H9 (cell line): ENCODE measurements around the gene INHBB. TPM values are rescaled to one million over a fixed set of nuclear protein-coding genes. Genes with fewer than 3 reads are reported as not detected.

Source experiments
- DNase-seq: peaks from one replicate; pipeline ENCODE4 v3.0.0-alpha.2; 2017
- H2AFZ ChIP-seq: one replicate; pipeline ENCODE4 v1.6.1; 2013; ENCODE audit warnings: mild to moderate bottlenecking, low read length, control low read depth, moderate library complexity
- H2AK5ac ChIP-seq: 2 replicates; pipeline ENCODE4 v1.6.1; 2013; ENCODE audit warnings: low read length, control low read depth, mixed read lengths; ENCODE audit not compliant: insufficient read length
- H2BK120ac ChIP-seq: one replicate; pipeline ENCODE4 v1.6.1; 2013; ENCODE audit warnings: low read depth, mild to moderate bottlenecking, low read length, control low read depth, inconsistent platforms; ENCODE audit not compliant: poor library complexity, severe bottlenecking
- H2BK12ac ChIP-seq: 2 replicates; pipeline ENCODE4 v1.6.1; 2013; ENCODE audit warnings: low read length, control low read depth, mixed read lengths, low read depth; ENCODE audit not compliant: insufficient read length
- H2BK15ac ChIP-seq: 2 replicates; pipeline ENCODE4 v1.6.1; 2013; ENCODE audit warnings: low read depth, low read length, control low read depth
- H2BK20ac ChIP-seq: one replicate; pipeline ENCODE4 v1.6.1; 2013; ENCODE audit warnings: low read depth, mild to moderate bottlenecking, low read length, control low read depth, inconsistent platforms; ENCODE audit not compliant: poor library complexity, severe bottlenecking
- H2BK5ac ChIP-seq: 2 replicates; pipeline ENCODE4 v1.6.1; 2013; ENCODE audit warnings: low read length, control low read depth, mixed read lengths; ENCODE audit not compliant: insufficient read length
- H3K14ac ChIP-seq: 2 replicates; pipeline ENCODE4 v1.6.1; 2013; ENCODE audit warnings: low read length, control low read depth; ENCODE audit not compliant: insufficient read depth
- H3K18ac ChIP-seq: 2 replicates; pipeline ENCODE4 v1.6.1; 2013; ENCODE audit warnings: low read depth, mild to moderate bottlenecking, mixed read lengths, low read length, control low read depth; ENCODE audit not compliant: insufficient read length
- H3K23ac ChIP-seq: 2 replicates; pipeline ENCODE4 v1.6.1; 2013; ENCODE audit warnings: low read length, control low read depth, mixed read lengths, low read depth; ENCODE audit not compliant: insufficient read length
- H3K23me2 ChIP-seq: 2 replicates; pipeline ENCODE4 v1.6.1; 2013; ENCODE audit warnings: low read depth, mild to moderate bottlenecking, mixed read lengths, low read length, control low read depth; ENCODE audit not compliant: insufficient read length, poor library complexity, severe bottlenecking
- H3K27ac ChIP-seq: 2 replicates; pipeline ENCODE4 v1.5.1; 2013; ENCODE audit warnings: low read length, control low read depth, mixed read lengths, low read depth; ENCODE audit not compliant: insufficient read length
- H3K27me3 ChIP-seq: 2 replicates; pipeline ENCODE4 v1.6.1; 2013; ENCODE audit warnings: low read length, control low read depth, inconsistent platforms; ENCODE audit not compliant: insufficient read depth
- H3K4ac ChIP-seq: 2 replicates; pipeline ENCODE4 v1.6.1; 2013; ENCODE audit warnings: low read depth, mild to moderate bottlenecking, control low read depth, inconsistent platforms, low read length, moderate library complexity
- H3K4me1 ChIP-seq: 2 replicates; pipeline ENCODE4 v1.6.1; 2013; ENCODE audit warnings: low read length, control low read depth, inconsistent platforms; ENCODE audit not compliant: insufficient read depth
- H3K4me2 ChIP-seq: 2 replicates; pipeline ENCODE4 v1.6.1; 2013; ENCODE audit warnings: low read length, control low read depth, mixed read lengths; ENCODE audit not compliant: insufficient read length, insufficient read depth
- H3K56ac ChIP-seq: 2 replicates; pipeline ENCODE4 v1.6.1; 2013; ENCODE audit warnings: low read depth, mild to moderate bottlenecking, mixed read lengths, low read length, control low read depth; ENCODE audit not compliant: insufficient read length
- H3K79me1 ChIP-seq: 2 replicates; pipeline ENCODE4 v1.6.1; 2013; ENCODE audit warnings: low read depth, mild to moderate bottlenecking, moderate library complexity, low read length, control low read depth, inconsistent platforms; ENCODE audit not compliant: insufficient read depth, poor library complexity, severe bottlenecking
- H3K79me2 ChIP-seq: 2 replicates; pipeline ENCODE4 v1.6.1; 2013; ENCODE audit warnings: low read length, control low read depth, inconsistent platforms; ENCODE audit not compliant: insufficient read depth
- H3K9ac ChIP-seq: 2 replicates; pipeline ENCODE4 v1.6.1; 2013; ENCODE audit warnings: low read length, control low read depth, mixed read lengths; ENCODE audit not compliant: insufficient read length; ENCODE audit errors: extremely low read depth
- H3K9me3 ChIP-seq: one replicate; pipeline ENCODE4 v1.6.1; 2013; ENCODE audit warnings: low read depth, low read length, inconsistent platforms; ENCODE audit not compliant: control insufficient read depth
- H3T11ph ChIP-seq: one replicate; pipeline ENCODE4 v1.6.1; 2013; ENCODE audit warnings: mild to moderate bottlenecking, low read length, control low read depth, inconsistent platforms
- H4K20me1 ChIP-seq: one replicate; pipeline ENCODE4 v1.6.1; 2013; ENCODE audit not compliant: control insufficient read depth, insufficient read length, insufficient read depth
- H4K5ac ChIP-seq: 2 replicates; pipeline ENCODE4 v1.6.1; 2013; ENCODE audit warnings: low read depth, mild to moderate bottlenecking, mixed read lengths, low read length, control low read depth; ENCODE audit not compliant: insufficient read length
- H4K8ac ChIP-seq: replicated peaks from 2 replicates; pipeline ENCODE4 v1.6.1; 2013; ENCODE audit warnings: low read length, control low read depth, mixed read lengths, low read depth; ENCODE audit not compliant: insufficient read length
- H4K91ac ChIP-seq: 2 replicates; pipeline ENCODE4 v1.6.1; 2013; ENCODE audit warnings: low read depth, mild to moderate bottlenecking, moderate library complexity, mixed read lengths, low read length, control low read depth; ENCODE audit not compliant: insufficient read length
- H3K27ac Mint-ChIP-seq, 3 experiments: 2 replicates in 2 of 3; 3 replicates in 1 of 3; pipeline ENCODE4 v1.8.0; 2020 to 2021; ENCODE audit warnings: mixed read lengths in 3 of 3, mild to moderate bottlenecking in 1 of 3, moderate library complexity in 1 of 3
- H3K27me3 Mint-ChIP-seq: 2 replicates; pipeline ENCODE4 v1.8.0; 2021; ENCODE audit warnings: low read depth, mild to moderate bottlenecking, moderate library complexity, mixed read lengths
- H3K36me3 Mint-ChIP-seq, 3 experiments: 2 replicates in 2 of 3; 3 replicates in 1 of 3; pipeline ENCODE4 v1.8.0; 2020 to 2021; ENCODE audit warnings: low read depth in 3 of 3, mixed read lengths in 3 of 3; ENCODE audit not compliant: insufficient read depth in 1 of 3
- H3K4me1 Mint-ChIP-seq, 2 experiments: 2 replicates each; pipeline ENCODE4 v1.8.0; 2020; ENCODE audit warnings: mixed read lengths in 2 of 2
- H3K4me3 Mint-ChIP-seq, 2 experiments: 2 replicates in 1 of 2; 3 replicates in 1 of 2; pipeline ENCODE4 v1.8.0; 2020 to 2021; ENCODE audit warnings: mild to moderate bottlenecking in 2 of 2, mixed read lengths in 2 of 2, moderate library complexity in 1 of 2
- H3K9me3 Mint-ChIP-seq, 2 experiments: 2 replicates in 1 of 2; 3 replicates in 1 of 2; pipeline ENCODE4 v1.8.0; 2020; ENCODE audit warnings: mild to moderate bottlenecking in 2 of 2, mixed read lengths in 2 of 2, moderate library complexity in 1 of 2
- CTCF ChIP-seq: fragments of 200-600 bp; sonication (generic); conservative IDR thresholded peaks from 3 replicates; pipeline ENCODE4 v1.8.0; 2021; ENCODE audit warnings: antibody characterized with exemption, mild to moderate bottlenecking
- WGBS: extraction: QIAGEN DNeasy Blood & Tissue Kit; methylation state at CpG from one replicate; pipeline ENCODE4 v1.1.7; 2013; ENCODE audit warnings: missing lambda C conversion rate, low lambda C conversion rate, mixed read lengths; ENCODE audit not compliant: insufficient read length; ENCODE audit errors: extremely low coverage; 5-methylcytosine and 5-hydroxymethylcytosine counted together
- total RNA-seq: library from RNA; stranded (reverse); gene quantifications from 2 replicates; pipeline ENCODE4 v1.2.1, GENCODE V29; 2021

Gene INHBB
- total RNA-seq, 1 experiment from 2014 or later = 0.13 TPM

- H4K8ac ChIP-seq = no peak overlapping the region
- Mint-ChIP-seq H3K9me3 (peaks cover 0 to 2% of the 10 kb centered on the region in 2 experiments; a peak in 2 of 5 replicates), H3K36me3 (peaks cover 0 to 3% (median 0%) of the 10 kb centered on the region in 3 experiments; a peak in 1 of 7 replicates), H3K4me1 (peaks cover 17 to 45% of the 10 kb centered on the region in 2 experiments), H3K27me3 (peaks cover 97% of the 10 kb centered on the region), H3K4me3 (no peak overlapping the region), H3K27ac (peak overlapping the region in 1 of 3 experiments; percentile 59; a peak in 1 of 7 replicates)
- H2BK20ac ChIP-seq = no peak overlapping the region
- H3K56ac ChIP-seq = no peak overlapping the region
- H3K27me3 ChIP-seq = peaks cover 10% of the 10 kb centered on the region; the same call in 1 of the 2 replicates
- DNase-seq = no peak
- no peak overlapping the region for H4K5ac ChIP-seq
- no peak overlapping the region for H3T11ph ChIP-seq
- H3K4me1 ChIP-seq = no peaks in the 10 kb centered on the region; the same call in 1 of the 2 replicates
- H3K4ac ChIP-seq = no peak overlapping the region
- H2BK120ac ChIP-seq = no peak overlapping the region
- no peaks in the 10 kb centered on the region for H3K79me1 ChIP-seq
- no peak overlapping the region for H4K91ac ChIP-seq
- peaks cover 2% of the 10 kb centered on the region for H4K20me1 ChIP-seq
- H3K23ac ChIP-seq = no peak overlapping the region
- H2AK5ac ChIP-seq = no peak overlapping the region
- no peaks in the 10 kb centered on the region for H3K79me2 ChIP-seq
- no peak overlapping the region for H2AFZ ChIP-seq
- H2BK5ac ChIP-seq = no peak overlapping the region
- no peak overlapping the region for H3K27ac ChIP-seq
- H2BK15ac ChIP-seq = no peak overlapping the region
- WGBS = no CpG with 5 or more reads among the region's 15 CpGs
- H3K9me3 ChIP-seq = no peaks in the 10 kb centered on the region
- H3K9ac ChIP-seq = no peak overlapping the region
- H3K18ac ChIP-seq = no peak overlapping the region
- no peak overlapping the region for H3K4me2 ChIP-seq
- no peak overlapping the region for H2BK12ac ChIP-seq
- no peak overlapping the region for H3K14ac ChIP-seq
- no peak for TF ChIP-seq CTCF
- no peaks in the 10 kb centered on the region for H3K23me2 ChIP-seq
Measured at GRCh38 chr2:120352696-120353590, 7.0 kb downstream of the INHBB start.
